ENCODE results near the gene GARS1.
"Not testable (repeated sequence)": the region's sequence is repeated elsewhere in the genome, so short reads cannot be mapped to it uniquely, and the experiment has no call there.

The GARS1 gene

GRCh38 chr7:30617359-30617758, 22.7 kb downstream of the GARS1 start:
- Histone ChIP-seq H3K27ac (no peak overlapping the region), H3K4me3 (no peak overlapping the region)

- H3K4me3 ChIP-seq = no peak overlapping the region
- H3K27ac ChIP-seq = no peak overlapping the region
Measured at GRCh38 chr7:30618080-30618676, 23.5 kb downstream of the GARS1 start.

- no peak overlapping the region for H3K27ac ChIP-seq
- no peak overlapping the region for H3K4me3 ChIP-seq
Measured at GRCh38 chr7:30618961-30619360, 24.3 kb downstream of the GARS1 start.

- Histone ChIP-seq H3K4me3 (no peak overlapping the region), H3K27ac (no peak overlapping the region)
Measured at GRCh38 chr7:30625283-30625682, 30.6 kb downstream of the GARS1 start.

GRCh38 chr7:30627026-30627425, 32.3 kb downstream of the GARS1 start:
- H3K27ac ChIP-seq = no peak overlapping the region

GRCh38 chr7:30630986-30631385, 36.3 kb downstream of the GARS1 start:
- H3K27ac ChIP-seq = no peak overlapping the region
- H3K4me3 ChIP-seq = no peak overlapping the region

More at GRCh38 chr7:30627026-30627425, 32.3 kb downstream of the GARS1 start:
- H3K4me3 ChIP-seq = no peak overlapping the region

GRCh38 chr7:30633223-30633622, 38.5 kb downstream of the GARS1 start:
- H3K4me3 ChIP-seq = no peak overlapping the region

GRCh38 chr7:30634193-30634626, 39.5 kb downstream of the GARS1 start:
- no peak overlapping the region for H3K27ac ChIP-seq
- H3K4me3 ChIP-seq = no peak overlapping the region

More at GRCh38 chr7:30633223-30633622, 38.5 kb downstream of the GARS1 start:
- H3K27ac ChIP-seq = no peak overlapping the region

- H3K27ac ChIP-seq = no peak overlapping the region
- H3K4me3 ChIP-seq = no peak overlapping the region
Measured at GRCh38 chr7:30634634-30635201, 40.0 kb downstream of the GARS1 start.

- Histone ChIP-seq H3K4me3 (no peak overlapping the region), H3K27ac (no peak overlapping the region)
Measured at GRCh38 chr7:30635798-30636197, 41.1 kb downstream of the GARS1 start.

- H3K27ac ChIP-seq, H3K4me3 ChIP-seq: not testable (repeated sequence)
Measured at GRCh38 chr7:30642322-30642721, 47.6 kb downstream of the GARS1 start.

GRCh38 chr7:30642789-30643188, 48.1 kb downstream of the GARS1 start:
- Histone ChIP-seq H3K27ac (no peak overlapping the region), H3K4me3 (no peak overlapping the region)

- H3K4me3 ChIP-seq = no peak overlapping the region
- no peak overlapping the region for H3K27ac ChIP-seq
Measured at GRCh38 chr7:30644286-30644955, 49.7 kb downstream of the GARS1 start.

- Histone ChIP-seq H3K27ac (no peak overlapping the region), H3K4me3 (no peak overlapping the region)
Measured at GRCh38 chr7:30645661-30646060, 51.0 kb downstream of the GARS1 start.

- H3K27ac ChIP-seq = no peak overlapping the region
- H3K4me3 ChIP-seq = no peak overlapping the region
Measured at GRCh38 chr7:30646154-30646553, 51.5 kb downstream of the GARS1 start.

GRCh38 chr7:30647589-30648364, 53.1 kb downstream of the GARS1 start:
- Histone ChIP-seq H3K27ac (no peak overlapping the region), H3K4me3 (no peak overlapping the region)

GRCh38 chr7:30648744-30649540, 54.3 kb downstream of the GARS1 start:
- Histone ChIP-seq H3K4me3 (no peak overlapping the region), H3K27ac (no peak overlapping the region)

- Histone ChIP-seq H3K4me3 (no peak overlapping the region), H3K27ac (no peak overlapping the region)
Measured at GRCh38 chr7:30649717-30650420, 55.2 kb downstream of the GARS1 start.

GRCh38 chr7:30650421-30650808, 55.7 kb downstream of the GARS1 start:
- H3K4me3 ChIP-seq = no peak overlapping the region
- H3K27ac ChIP-seq = no peak overlapping the region
